K562 (cell line): ENCODE data around the gene CPS1. TPM values are rescaled to one million over a fixed set of nuclear protein-coding genes. Genes with fewer than 3 reads are reported as not detected.

ENCODE experiments used
- ATAC-seq: fragments of 200-7000 bp; cut with Tn5 transposase; 3 replicates; pipeline ENCODE4 v1.9.1; 2020; ENCODE audit warnings: moderate library complexity
- BruUV-seq: library from RNA; stranded (reverse); fragments of 400-500 nt; replicated peaks from 2 replicates; lab custom pipeline; 2021; lab: Mats Ljungman, UMichigan
- CTCF ChIA-PET: fragments of 300-600 bp; formaldehyde crosslinking; extraction: SDS; loops from one replicate; lab custom pipeline; 2021; ENCODE audit warnings: low intra/inter-chr PET ratio; lab: Yijun Ruan, JAX
- POLR2A ChIA-PET: fragments of 300-600, 350-650 bp; sonication (Branson Sonifier 250); formaldehyde crosslinking; extraction: SDS; loops from one replicate; lab custom pipeline; 2021; ENCODE audit warnings: antibody characterized with exemption, inconsistent platforms; lab: Yijun Ruan, JAX
- DNase-seq, 4 experiments: peaks; one replicate each; pipeline versions ENCODE4 v3.0.0 to v3.0.0-alpha.2; 2011 to 2018; ENCODE audit warnings: low spot score in 3 of 4, mixed read lengths in 3 of 4; ENCODE audit errors: extremely low read depth in 1 of 4
- FAIRE-seq: peaks from 2 replicates; lab custom pipeline; 2011; peaks lifted over from hg19 to GRCh38; lab: Jason Lieb, UNC
- H2AFZ ChIP-seq: 2 replicates; pipeline ENCODE4 v1.6.0; 2011; ENCODE audit warnings: low read depth, low read length, control low read depth, inconsistent platforms
- H3K27ac ChIP-seq: fragments of 200-600 bp; 3 replicates; pipeline ENCODE4 v1.8.0; 2011; ENCODE audit warnings: low read depth, mild to moderate bottlenecking, control low read depth, inconsistent platforms, low read length, moderate library complexity, mixed read lengths; ENCODE audit errors: extremely low read depth
- H3K27me3 ChIP-seq, 2 experiments: fragments of 300-600 bp in 1 of 2; 2 replicates in 1 of 2; 3 replicates in 1 of 2; pipeline versions ENCODE4 v1.6.0 to v1.8.0; 2011; ENCODE audit warnings: inconsistent platforms in 2 of 2, low read length in 2 of 2, mild to moderate bottlenecking in 1 of 2, mixed read lengths in 1 of 2, moderate library complexity in 1 of 2; ENCODE audit not compliant: control insufficient read depth in 2 of 2, insufficient read depth in 2 of 2
- H3K36me3 ChIP-seq: fragments of 300-600 bp; 3 replicates; pipeline ENCODE4 v1.8.0; 2011; ENCODE audit warnings: mild to moderate bottlenecking, low read length, inconsistent platforms; ENCODE audit not compliant: control insufficient read depth, insufficient read depth
- H3K4me1 ChIP-seq, 2 experiments: fragments of 200-600 bp in 1 of 2; replicated peaks in 1 of 2; 2 replicates in 1 of 2; 3 replicates in 1 of 2; pipeline versions ENCODE4 v1.5.1 to v1.8.0; 2011; ENCODE audit warnings: inconsistent platforms in 2 of 2, low read length in 2 of 2, mild to moderate bottlenecking in 1 of 2, mixed read lengths in 1 of 2, moderate library complexity in 1 of 2; ENCODE audit not compliant: control insufficient read depth in 2 of 2, insufficient read depth in 2 of 2
- H3K4me2 ChIP-seq: 2 replicates; pipeline ENCODE4 v1.6.1; 2011; ENCODE audit warnings: low read length, control low read depth, inconsistent platforms, mixed read lengths; ENCODE audit not compliant: insufficient read depth
- H3K4me3 ChIP-seq: fragments of 200-600 bp; sonication (generic), shearing (Covaris generic); 2 replicates; pipeline ENCODE4 v1.5.1; 2016; ENCODE audit warnings: control low read depth, inconsistent platforms
- H3K79me2 ChIP-seq: fragments of 200-600 bp; 3 replicates; pipeline ENCODE4 v1.8.0; 2011; ENCODE audit warnings: low read length, inconsistent platforms; ENCODE audit not compliant: control insufficient read depth, insufficient read depth
- H3K9ac ChIP-seq, 2 experiments: 2 replicates each; pipeline versions ENCODE4 v1.6.0 to v1.6.1; 2011; ENCODE audit warnings: low read depth in 2 of 2, low read length in 2 of 2, control low read depth in 1 of 2, inconsistent platforms in 1 of 2, mild to moderate bottlenecking in 1 of 2, mixed read lengths in 1 of 2; ENCODE audit not compliant: insufficient read depth in 1 of 2
- H3K9me1 ChIP-seq: one replicate; pipeline ENCODE4 v1.6.0; 2011; ENCODE audit warnings: inconsistent platforms, mild to moderate bottlenecking, low read length, moderate library complexity; ENCODE audit not compliant: control insufficient read depth, insufficient read depth
- H3K9me3 ChIP-seq: replicated peaks from 2 replicates; pipeline ENCODE4 v1.5.1; 2011; ENCODE audit warnings: low read depth, low read length, inconsistent platforms; ENCODE audit not compliant: control insufficient read depth, insufficient read depth
- H4K20me1 ChIP-seq: replicated peaks from 2 replicates; pipeline ENCODE4 v1.6.1; 2011; ENCODE audit warnings: low read length, inconsistent platforms, mixed read lengths; ENCODE audit not compliant: control insufficient read depth, insufficient read depth
- C11orf30 ChIP-seq: fragments of 450-650 bp; IDR thresholded peaks from 2 replicates; pipeline ENCODE4 v1.6.1; 2016; ENCODE audit warnings: low read depth, mild to moderate bottlenecking
- CTCF ChIP-seq, 3 experiments: IDR thresholded peaks in 2 of 3; conservative IDR thresholded peaks in 1 of 3; 2 replicates each; pipeline ENCODE4 v1.5.1; 2011 to 2012; ENCODE audit warnings: low read length in 3 of 3, mild to moderate bottlenecking in 3 of 3, control low read depth in 2 of 3, improper control_type of control experiment in 1 of 3, inconsistent platforms in 1 of 3, low read depth in 1 of 3, mixed read lengths in 1 of 3, moderate library complexity in 1 of 3; ENCODE audit not compliant: insufficient read depth in 2 of 3
- NR2C2 ChIP-seq, 2 experiments: fragments of 200-800 bp in 1 of 2; sonication (Bioruptor generic) in 1 of 2; sonication (generic) in 1 of 2; formaldehyde crosslinking in 1 of 2; IDR thresholded peaks; 2 replicates each; pipeline versions ENCODE4 v1.6.1 to v1.8.0; 2016 to 2022; ENCODE audit warnings: mild to moderate bottlenecking in 1 of 2, missing compliant biosample characterization in 1 of 2, missing genetic modification characterization in 1 of 2, missing genetic modification reagents in 1 of 2
- POLR3A ChIP-seq: IDR thresholded peaks from 2 replicates; pipeline ENCODE4 v1.6.1; 2011; ENCODE audit warnings: borderline replicate concordance, mild to moderate bottlenecking, moderate library complexity; ENCODE audit not compliant: insufficient read length, insufficient read depth; ENCODE audit errors: extremely low read depth
- ZNF324 ChIP-seq: fragments of 250-450 bp; sonication (Bioruptor Pico); IDR thresholded peaks from 2 replicates; pipeline ENCODE4 v1.4.0; 2020; ENCODE audit warnings: mild to moderate bottlenecking
- ZNF655 ChIP-seq: fragments of 250-450 bp; sonication (Bioruptor Pico); IDR thresholded peaks from 2 replicates; pipeline ENCODE4 v1.5.0; 2021
- ZNF77 ChIP-seq: fragments of 250-450 bp; sonication (Bioruptor Pico); IDR thresholded peaks from 2 replicates; pipeline ENCODE4 v1.5.0; 2020
- in situ Hi-C: fragments of 300-500 bp; cut with MboI; formaldehyde crosslinking; loops from 4 replicates; pipeline ENCODE4 v1.15.0; 2018; ENCODE audit warnings: inconsistent platforms, mixed read lengths
- intact Hi-C: fragments of 100-400 bp; cut with micrococcal nuclease; formaldehyde crosslinking; loops from 2 replicates; pipeline ENCODE4 v1.14.2; 2022
- polyA plus RNA-seq, 8 experiments: library from polyadenylated mRNA; depleted of rRNA in 4 of 8; stranded (reverse) in 5 of 8; unstranded in 3 of 8; fragments of >200 nt; fragmentation: Nextera tagmentation in 2 of 8; fragmentation: Illumina TruSeq in 1 of 8; extraction: Ambion mirVana in 2 of 8; extraction: Trizol in 1 of 8; gene quantifications; 2 replicates each; pipeline versions ENCODE4 v1.2.1 to v1.2.3, GENCODE V29; 2011 to 2014; ENCODE audit warnings: inconsistent platforms in 1 of 8, missing spikeins in 1 of 8
- total RNA-seq, 7 experiments: library from RNA; depleted of rRNA in 6 of 7; stranded (reverse); fragments of >200 nt in 6 of 7; fragmentation: Illumina TruSeq in 2 of 7; extraction: Trizol in 2 of 7; gene quantifications; 2 replicates each; pipeline versions ENCODE4 v1.2.1 to v1.2.3, GENCODE V29; 2011 to 2021; ENCODE audit warnings: low replicate concordance in 1 of 7
- TF ChIP-seq, protein P1 (sequence below): fragments of 450-650 bp; IDR thresholded peaks from 2 replicates; pipeline ENCODE4 v1.6.1; 2016; ENCODE audit warnings: mild to moderate bottlenecking, moderate library complexity

The CPS1 gene
- total and polyA plus RNA-seq, 9 of the 15 experiments (the other 6 are each of a cell fraction or from before 2014, with no cell fraction given): 2.4 to 13.5 (median 6.0) TPM

DNA sequence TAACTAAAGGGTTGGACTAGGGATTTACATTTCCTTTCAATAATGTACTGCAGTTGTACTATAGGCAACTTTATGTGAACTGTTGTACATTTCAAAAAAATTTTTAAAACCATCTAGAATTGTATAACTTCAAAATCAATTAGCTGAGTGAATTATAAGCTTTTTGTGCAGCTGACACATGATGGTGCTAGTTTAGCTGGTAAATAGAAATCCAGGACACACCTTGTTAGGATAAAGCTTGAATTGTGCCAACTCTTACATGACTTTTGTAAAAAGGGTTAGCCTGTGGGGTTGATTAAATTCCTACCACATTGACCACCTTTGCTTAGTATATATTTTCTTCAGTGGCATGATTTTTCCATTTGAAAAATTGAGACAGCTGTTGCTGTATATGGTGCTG is 104.4 kb downstream of the CPS1 start:
- H3K9me1 ChIP-seq: no peaks in the 10 kb centered on the region
- no peak overlapping the region for H3K4me3 ChIP-seq
- H2AFZ ChIP-seq: no peak overlapping the region
- no peaks in the 10 kb centered on the region for H3K4me1 ChIP-seq
- ChIA-PET CTCF (no interaction called here), POLR2A (no interaction called here)
- no peak overlapping the region for H3K9ac ChIP-seq
- in situ Hi-C loops: no loop called here
- H3K79me2 ChIP-seq: no peaks in the 10 kb centered on the region
- ATAC-seq (no peak), FAIRE-seq (no peak), DNase-seq (no peak)
- H3K9me3 ChIP-seq: no peaks in the 10 kb centered on the region
- intact Hi-C loops: no loop called here
- no peak overlapping the region for H3K27ac ChIP-seq
- no peaks in the 10 kb centered on the region for H3K27me3 ChIP-seq
- no peak overlapping the region for H3K4me2 ChIP-seq
- no peaks in the 10 kb centered on the region for H3K36me3 ChIP-seq
- BruUV-seq: no TSS peak
- H4K20me1 ChIP-seq: no peaks in the 10 kb centered on the region
- TF ChIP-seq NR2C2 (CRISPR knock-in tag; IDR thresholded peaks at IDR 0.05) (no peak), NR2C2 (tag; IDR thresholded peaks at IDR 0.05) (no peak), CTCF (IDR thresholded peaks at IDR 0.05 in 2 of 3, conservative IDR thresholded peaks at IDR 0.05 in 1 of 3; ENCODE audit: insufficient read depth in 2 of 3, low read depth in 1 of 3, low read length in 3 of 3) (no peak), ZNF655 (CRISPR knock-in tag) (no peak), C11orf30 (no peak), ZNF324 (CRISPR knock-in tag) (no peak), POLR3A (no peak), ZNF77 (no peak)
- TF ChIP-seq, protein P1, sequence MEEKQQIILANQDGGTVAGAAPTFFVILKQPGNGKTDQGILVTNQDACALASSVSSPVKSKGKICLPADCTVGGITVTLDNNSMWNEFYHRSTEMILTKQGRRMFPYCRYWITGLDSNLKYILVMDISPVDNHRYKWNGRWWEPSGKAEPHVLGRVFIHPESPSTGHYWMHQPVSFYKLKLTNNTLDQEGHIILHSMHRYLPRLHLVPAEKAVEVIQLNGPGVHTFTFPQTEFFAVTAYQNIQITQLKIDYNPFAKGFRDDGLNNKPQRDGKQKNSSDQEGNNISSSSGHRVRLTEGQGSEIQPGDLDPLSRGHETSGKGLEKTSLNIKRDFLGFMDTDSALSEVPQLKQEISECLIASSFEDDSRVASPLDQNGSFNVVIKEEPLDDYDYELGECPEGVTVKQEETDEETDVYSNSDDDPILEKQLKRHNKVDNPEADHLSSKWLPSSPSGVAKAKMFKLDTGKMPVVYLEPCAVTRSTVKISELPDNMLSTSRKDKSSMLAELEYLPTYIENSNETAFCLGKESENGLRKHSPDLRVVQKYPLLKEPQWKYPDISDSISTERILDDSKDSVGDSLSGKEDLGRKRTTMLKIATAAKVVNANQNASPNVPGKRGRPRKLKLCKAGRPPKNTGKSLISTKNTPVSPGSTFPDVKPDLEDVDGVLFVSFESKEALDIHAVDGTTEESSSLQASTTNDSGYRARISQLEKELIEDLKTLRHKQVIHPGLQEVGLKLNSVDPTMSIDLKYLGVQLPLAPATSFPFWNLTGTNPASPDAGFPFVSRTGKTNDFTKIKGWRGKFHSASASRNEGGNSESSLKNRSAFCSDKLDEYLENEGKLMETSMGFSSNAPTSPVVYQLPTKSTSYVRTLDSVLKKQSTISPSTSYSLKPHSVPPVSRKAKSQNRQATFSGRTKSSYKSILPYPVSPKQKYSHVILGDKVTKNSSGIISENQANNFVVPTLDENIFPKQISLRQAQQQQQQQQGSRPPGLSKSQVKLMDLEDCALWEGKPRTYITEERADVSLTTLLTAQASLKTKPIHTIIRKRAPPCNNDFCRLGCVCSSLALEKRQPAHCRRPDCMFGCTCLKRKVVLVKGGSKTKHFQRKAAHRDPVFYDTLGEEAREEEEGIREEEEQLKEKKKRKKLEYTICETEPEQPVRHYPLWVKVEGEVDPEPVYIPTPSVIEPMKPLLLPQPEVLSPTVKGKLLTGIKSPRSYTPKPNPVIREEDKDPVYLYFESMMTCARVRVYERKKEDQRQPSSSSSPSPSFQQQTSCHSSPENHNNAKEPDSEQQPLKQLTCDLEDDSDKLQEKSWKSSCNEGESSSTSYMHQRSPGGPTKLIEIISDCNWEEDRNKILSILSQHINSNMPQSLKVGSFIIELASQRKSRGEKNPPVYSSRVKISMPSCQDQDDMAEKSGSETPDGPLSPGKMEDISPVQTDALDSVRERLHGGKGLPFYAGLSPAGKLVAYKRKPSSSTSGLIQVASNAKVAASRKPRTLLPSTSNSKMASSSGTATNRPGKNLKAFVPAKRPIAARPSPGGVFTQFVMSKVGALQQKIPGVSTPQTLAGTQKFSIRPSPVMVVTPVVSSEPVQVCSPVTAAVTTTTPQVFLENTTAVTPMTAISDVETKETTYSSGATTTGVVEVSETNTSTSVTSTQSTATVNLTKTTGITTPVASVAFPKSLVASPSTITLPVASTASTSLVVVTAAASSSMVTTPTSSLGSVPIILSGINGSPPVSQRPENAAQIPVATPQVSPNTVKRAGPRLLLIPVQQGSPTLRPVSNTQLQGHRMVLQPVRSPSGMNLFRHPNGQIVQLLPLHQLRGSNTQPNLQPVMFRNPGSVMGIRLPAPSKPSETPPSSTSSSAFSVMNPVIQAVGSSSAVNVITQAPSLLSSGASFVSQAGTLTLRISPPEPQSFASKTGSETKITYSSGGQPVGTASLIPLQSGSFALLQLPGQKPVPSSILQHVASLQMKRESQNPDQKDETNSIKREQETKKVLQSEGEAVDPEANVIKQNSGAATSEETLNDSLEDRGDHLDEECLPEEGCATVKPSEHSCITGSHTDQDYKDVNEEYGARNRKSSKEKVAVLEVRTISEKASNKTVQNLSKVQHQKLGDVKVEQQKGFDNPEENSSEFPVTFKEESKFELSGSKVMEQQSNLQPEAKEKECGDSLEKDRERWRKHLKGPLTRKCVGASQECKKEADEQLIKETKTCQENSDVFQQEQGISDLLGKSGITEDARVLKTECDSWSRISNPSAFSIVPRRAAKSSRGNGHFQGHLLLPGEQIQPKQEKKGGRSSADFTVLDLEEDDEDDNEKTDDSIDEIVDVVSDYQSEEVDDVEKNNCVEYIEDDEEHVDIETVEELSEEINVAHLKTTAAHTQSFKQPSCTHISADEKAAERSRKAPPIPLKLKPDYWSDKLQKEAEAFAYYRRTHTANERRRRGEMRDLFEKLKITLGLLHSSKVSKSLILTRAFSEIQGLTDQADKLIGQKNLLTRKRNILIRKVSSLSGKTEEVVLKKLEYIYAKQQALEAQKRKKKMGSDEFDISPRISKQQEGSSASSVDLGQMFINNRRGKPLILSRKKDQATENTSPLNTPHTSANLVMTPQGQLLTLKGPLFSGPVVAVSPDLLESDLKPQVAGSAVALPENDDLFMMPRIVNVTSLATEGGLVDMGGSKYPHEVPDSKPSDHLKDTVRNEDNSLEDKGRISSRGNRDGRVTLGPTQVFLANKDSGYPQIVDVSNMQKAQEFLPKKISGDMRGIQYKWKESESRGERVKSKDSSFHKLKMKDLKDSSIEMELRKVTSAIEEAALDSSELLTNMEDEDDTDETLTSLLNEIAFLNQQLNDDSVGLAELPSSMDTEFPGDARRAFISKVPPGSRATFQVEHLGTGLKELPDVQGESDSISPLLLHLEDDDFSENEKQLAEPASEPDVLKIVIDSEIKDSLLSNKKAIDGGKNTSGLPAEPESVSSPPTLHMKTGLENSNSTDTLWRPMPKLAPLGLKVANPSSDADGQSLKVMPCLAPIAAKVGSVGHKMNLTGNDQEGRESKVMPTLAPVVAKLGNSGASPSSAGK: no peak
